ENCODE measurements around the gene AP1AR.

The AP1AR gene

GRCh38 chr4:112277220-112277619 lies 45.6 kb downstream of the AP1AR start:
- TF ChIP-seq TAF1 (IDR thresholded peaks at IDR 0.05; ENCODE audit: borderline replicate concordance, insufficient read depth, low read length), result no peak
- TF ChIP-seq SIN3A (IDR thresholded peaks at IDR 0.05; ENCODE audit: borderline replicate concordance, insufficient read depth, low read length), result no peak
- TF ChIP-seq FOXP2 (optimal IDR thresholded peaks at IDR 0.05; ENCODE audit: borderline replicate concordance, extremely low read depth, extremely low read length, insufficient read depth), result no peak
- TF ChIP-seq POLR2AphosphoS5 (IDR thresholded peaks at IDR 0.05; ENCODE audit: low read depth, low read length), result no peak
- no peak for TF ChIP-seq REST (IDR thresholded peaks at IDR 0.05; ENCODE audit: insufficient read depth in 1 of 2, low read depth in 2 of 2, low read length in 2 of 2)

- TF ChIP-seq REST (IDR thresholded peaks at IDR 0.05; ENCODE audit: insufficient read depth in 1 of 2, low read depth in 2 of 2, low read length in 2 of 2), result no peak
- no peak for TF ChIP-seq POLR2AphosphoS5 (IDR thresholded peaks at IDR 0.05; ENCODE audit: low read depth, low read length)
- no peak for TF ChIP-seq TAF1 (IDR thresholded peaks at IDR 0.05; ENCODE audit: borderline replicate concordance, insufficient read depth, low read length)
- no peak for TF ChIP-seq FOXP2 (optimal IDR thresholded peaks at IDR 0.05; ENCODE audit: borderline replicate concordance, extremely low read depth, extremely low read length, insufficient read depth)
- TF ChIP-seq SIN3A (IDR thresholded peaks at IDR 0.05; ENCODE audit: borderline replicate concordance, insufficient read depth, low read length), result no peak
Observed at GRCh38 chr4:112277705-112278448, 46.3 kb downstream of the AP1AR start.

- no peak for TF ChIP-seq SIN3A (IDR thresholded peaks at IDR 0.05; ENCODE audit: borderline replicate concordance, insufficient read depth, low read length)
- TF ChIP-seq REST (IDR thresholded peaks at IDR 0.05; ENCODE audit: insufficient read depth in 1 of 2, low read depth in 2 of 2, low read length in 2 of 2), result no peak
- TF ChIP-seq POLR2AphosphoS5 (IDR thresholded peaks at IDR 0.05; ENCODE audit: low read depth, low read length), result no peak
- no peak for TF ChIP-seq FOXP2 (optimal IDR thresholded peaks at IDR 0.05; ENCODE audit: borderline replicate concordance, extremely low read depth, extremely low read length, insufficient read depth)
- TF ChIP-seq TAF1 (IDR thresholded peaks at IDR 0.05; ENCODE audit: borderline replicate concordance, insufficient read depth, low read length), result no peak
Observed at GRCh38 chr4:112279025-112279881, 47.7 kb downstream of the AP1AR start.

GRCh38 chr4:112279882-112280315 lies 48.3 kb downstream of the AP1AR start:
- no peak for TF ChIP-seq SIN3A (IDR thresholded peaks at IDR 0.05; ENCODE audit: borderline replicate concordance, insufficient read depth, low read length)
- no peak for TF ChIP-seq POLR2AphosphoS5 (IDR thresholded peaks at IDR 0.05; ENCODE audit: low read depth, low read length)
- TF ChIP-seq TAF1 (IDR thresholded peaks at IDR 0.05; ENCODE audit: borderline replicate concordance, insufficient read depth, low read length), result no peak

GRCh38 chr4:112280386-112281056 lies 48.9 kb downstream of the AP1AR start:
- TF ChIP-seq FOXP2 (optimal IDR thresholded peaks at IDR 0.05; ENCODE audit: borderline replicate concordance, extremely low read depth, extremely low read length, insufficient read depth) (no peak), REST (IDR thresholded peaks at IDR 0.05; ENCODE audit: insufficient read depth in 1 of 2, low read depth in 2 of 2, low read length in 2 of 2) (no peak), POLR2AphosphoS5 (IDR thresholded peaks at IDR 0.05; ENCODE audit: low read depth, low read length) (no peak), TAF1 (IDR thresholded peaks at IDR 0.05; ENCODE audit: borderline replicate concordance, insufficient read depth, low read length) (no peak), SIN3A (IDR thresholded peaks at IDR 0.05; ENCODE audit: borderline replicate concordance, insufficient read depth, low read length) (no peak)
